HepG2 (cell line): ENCODE measurements around the gene CD151. TPM values are rescaled to one million over a fixed set of nuclear protein-coding genes. Genes with fewer than 3 reads are reported as not detected.

Experiments used
- ARNT ChIP-seq: fragments of 450-650 bp; IDR thresholded peaks from 2 replicates; pipeline ENCODE4 v1.6.1; 2017
- ELF3 ChIP-seq: IDR thresholded peaks from 2 replicates; pipeline ENCODE4 v1.6.1; 2016; ENCODE audit warnings: missing genetic modification reagents, missing compliant biosample characterization
- EP300 ChIP-seq, 3 experiments: sonication (generic) in 1 of 3; formaldehyde crosslinking in 1 of 3; IDR thresholded peaks; 2 replicates each; pipeline versions ENCODE4 v1.5.1 to v1.6.1; 2011 to 2020; ENCODE audit warnings: low read depth in 2 of 3, low read length in 2 of 3, borderline replicate concordance in 1 of 3, improper control_type of control experiment in 1 of 3, mild to moderate bottlenecking in 1 of 3, missing genetic modification reagents in 1 of 3, moderate library complexity in 1 of 3
- ERF ChIP-seq: IDR thresholded peaks from 2 replicates; pipeline ENCODE4 v1.6.1; 2018; ENCODE audit warnings: missing biosample characterization, missing genetic modification reagents
- FOXA3 ChIP-seq: IDR thresholded peaks from 2 replicates; pipeline ENCODE4 v1.6.1; 2016; ENCODE audit warnings: missing genetic modification reagents, missing compliant biosample characterization
- FOXC1 ChIP-seq: sonication (generic); formaldehyde crosslinking; IDR thresholded peaks from 2 replicates; pipeline ENCODE4 v1.8.0; 2022; ENCODE audit warnings: mild to moderate bottlenecking, missing genetic modification reagents, borderline replicate concordance
- FOXK1 ChIP-seq: sonication (generic); formaldehyde crosslinking; IDR thresholded peaks from 2 replicates; pipeline ENCODE4 v1.4.0; 2020; ENCODE audit warnings: low read depth, missing genetic modification reagents, borderline replicate concordance
- HDAC1 ChIP-seq: sonication (generic); formaldehyde crosslinking; IDR thresholded peaks from 2 replicates; pipeline ENCODE4 v1.5.1; 2020; ENCODE audit warnings: mild to moderate bottlenecking, missing genetic modification reagents
- HDAC6 ChIP-seq: fragments of 200-600 bp; sonication (generic); IDR thresholded peaks from 2 replicates; pipeline ENCODE4 v1.7.0; 2017; ENCODE audit warnings: mild to moderate bottlenecking, antibody characterized with exemption, low read length, low read depth
- HNRNPH1 ChIP-seq: fragments of 200-400 bp; formaldehyde crosslinking; optimal IDR thresholded peaks from 2 replicates; pipeline ENCODE3; 2017; ENCODE audit warnings: mild to moderate bottlenecking, low read depth, low read length
- KDM5B ChIP-seq: sonication (generic); formaldehyde crosslinking; IDR thresholded peaks from 2 replicates; pipeline ENCODE4 v1.4.0; 2020; ENCODE audit warnings: missing genetic modification reagents, mild to moderate bottlenecking, borderline replicate concordance
- MBD4 ChIP-seq: IDR thresholded peaks from 2 replicates; pipeline ENCODE4 v1.6.1; 2012; ENCODE audit warnings: low read length, inconsistent platforms, borderline replicate concordance
- MTERF4 ChIP-seq: sonication (generic); formaldehyde crosslinking; IDR thresholded peaks from 2 replicates; pipeline ENCODE4 v1.8.0; 2023; ENCODE audit warnings: mild to moderate bottlenecking, missing genetic modification reagents
- MZF1 ChIP-seq: sonication (generic); formaldehyde crosslinking; IDR thresholded peaks from 2 replicates; pipeline ENCODE4 v1.8.1; 2023; ENCODE audit warnings: mild to moderate bottlenecking, missing genetic modification reagents, borderline replicate concordance
- NCOA1 ChIP-seq: sonication (generic); formaldehyde crosslinking; IDR thresholded peaks from 2 replicates; pipeline ENCODE4 v1.9.0; 2021; ENCODE audit warnings: missing genetic modification reagents
- NFE2L2 ChIP-seq: fragments of 150-350 bp; IDR thresholded peaks from 2 replicates; pipeline ENCODE4 v1.6.1; 2014; ENCODE audit warnings: low read length
- NFRKB ChIP-seq: fragments of 450-650 bp; IDR thresholded peaks from 2 replicates; pipeline ENCODE4 v1.6.1; 2017
- NR3C1 ChIP-seq: sonication (generic); formaldehyde crosslinking; IDR thresholded peaks from 2 replicates; pipeline ENCODE4 v1.4.0; 2020; ENCODE audit warnings: missing genetic modification reagents
- RBM39 ChIP-seq: fragments of 200-400 bp; formaldehyde crosslinking; IDR thresholded peaks from one replicate; pipeline ENCODE4 v1.6.1; 2018; ENCODE audit warnings: antibody characterized with exemption, mild to moderate bottlenecking, low read depth, low read length; ENCODE audit not compliant: poor library complexity, severe bottlenecking
- SOX5 ChIP-seq: IDR thresholded peaks from 2 replicates; pipeline ENCODE4 v1.6.1; 2016; ENCODE audit warnings: borderline replicate concordance
- SP2 ChIP-seq: sonication (generic); formaldehyde crosslinking; IDR thresholded peaks from 2 replicates; pipeline ENCODE4 v1.5.1; 2020; ENCODE audit warnings: mild to moderate bottlenecking, missing genetic modification reagents
- SP4 ChIP-seq: sonication (generic); formaldehyde crosslinking; IDR thresholded peaks from 2 replicates; pipeline ENCODE4 v1.8.1; 2023; ENCODE audit warnings: mild to moderate bottlenecking, missing genetic modification reagents
- TBP ChIP-seq: sonication (generic); formaldehyde crosslinking; IDR thresholded peaks from 2 replicates; pipeline ENCODE4 v1.5.0; 2020; ENCODE audit warnings: missing genetic modification reagents
- TGIF2 ChIP-seq: IDR thresholded peaks from 2 replicates; pipeline ENCODE4 v1.6.1; 2016; ENCODE audit warnings: control low read depth, missing compliant biosample characterization
- ZFP36L2 ChIP-seq: sonication (generic); formaldehyde crosslinking; IDR thresholded peaks from 2 replicates; pipeline ENCODE4 v1.4.0; 2020; ENCODE audit warnings: missing genetic modification reagents
- ZNF251 ChIP-seq: sonication (generic); formaldehyde crosslinking; IDR thresholded peaks from 2 replicates; pipeline ENCODE4 v1.9.0; 2021; ENCODE audit warnings: mild to moderate bottlenecking, missing genetic modification reagents
- ZNF331 ChIP-seq: sonication (generic); formaldehyde crosslinking; IDR thresholded peaks from 2 replicates; pipeline ENCODE4 v1.4.0; 2020; ENCODE audit warnings: missing genetic modification reagents
- ZNF891 ChIP-seq: sonication (generic); formaldehyde crosslinking; IDR thresholded peaks from 2 replicates; pipeline ENCODE4 v1.5.0; 2020; ENCODE audit warnings: mild to moderate bottlenecking, missing genetic modification reagents
- ZSCAN20 ChIP-seq: sonication (generic); formaldehyde crosslinking; IDR thresholded peaks from 2 replicates; pipeline ENCODE4 v1.4.0; 2020; ENCODE audit warnings: missing genetic modification reagents, mild to moderate bottlenecking, borderline replicate concordance
- polyA plus RNA-seq, 8 experiments: library from polyadenylated mRNA; depleted of rRNA in 3 of 8; stranded (reverse) in 7 of 8; unstranded in 1 of 8; fragments of >200 nt; fragmentation: Illumina TruSeq in 4 of 8; extraction: Trizol in 4 of 8; gene quantifications; 2 replicates each; pipeline versions ENCODE4 v1.2.1 to v1.2.3, GENCODE V29; 2011 to 2016; ENCODE audit warnings: low read depth in 4 of 8, missing spikeins in 1 of 8, mixed read lengths in 1 of 8; ENCODE audit not compliant: insufficient read depth in 1 of 8
- total RNA-seq, 5 experiments: library from RNA; depleted of rRNA; stranded (reverse); fragments of >200 nt; fragmentation: Illumina TruSeq; extraction: Trizol; gene quantifications; 2 replicates each; pipeline ENCODE4 v1.2.3, GENCODE V29; 2016; ENCODE audit warnings: low read depth in 1 of 5
- TF ChIP-seq, protein P1 (sequence below): sonication (generic); formaldehyde crosslinking; IDR thresholded peaks from 2 replicates; pipeline ENCODE4 v1.4.0; 2020; ENCODE audit warnings: missing genetic modification reagents, low read depth, mild to moderate bottlenecking, borderline replicate concordance
- TF ChIP-seq, protein P2 (sequence below): sonication (generic); formaldehyde crosslinking; IDR thresholded peaks from 2 replicates; pipeline ENCODE4 v1.8.1; 2023; ENCODE audit warnings: missing genetic modification reagents, mild to moderate bottlenecking, borderline replicate concordance

Gene CD151
- total and polyA plus RNA-seq, 2 of the 13 experiments (the other 11 are each of a cell fraction or from before 2014, with no cell fraction given): 125 to 197 TPM

DNA sequence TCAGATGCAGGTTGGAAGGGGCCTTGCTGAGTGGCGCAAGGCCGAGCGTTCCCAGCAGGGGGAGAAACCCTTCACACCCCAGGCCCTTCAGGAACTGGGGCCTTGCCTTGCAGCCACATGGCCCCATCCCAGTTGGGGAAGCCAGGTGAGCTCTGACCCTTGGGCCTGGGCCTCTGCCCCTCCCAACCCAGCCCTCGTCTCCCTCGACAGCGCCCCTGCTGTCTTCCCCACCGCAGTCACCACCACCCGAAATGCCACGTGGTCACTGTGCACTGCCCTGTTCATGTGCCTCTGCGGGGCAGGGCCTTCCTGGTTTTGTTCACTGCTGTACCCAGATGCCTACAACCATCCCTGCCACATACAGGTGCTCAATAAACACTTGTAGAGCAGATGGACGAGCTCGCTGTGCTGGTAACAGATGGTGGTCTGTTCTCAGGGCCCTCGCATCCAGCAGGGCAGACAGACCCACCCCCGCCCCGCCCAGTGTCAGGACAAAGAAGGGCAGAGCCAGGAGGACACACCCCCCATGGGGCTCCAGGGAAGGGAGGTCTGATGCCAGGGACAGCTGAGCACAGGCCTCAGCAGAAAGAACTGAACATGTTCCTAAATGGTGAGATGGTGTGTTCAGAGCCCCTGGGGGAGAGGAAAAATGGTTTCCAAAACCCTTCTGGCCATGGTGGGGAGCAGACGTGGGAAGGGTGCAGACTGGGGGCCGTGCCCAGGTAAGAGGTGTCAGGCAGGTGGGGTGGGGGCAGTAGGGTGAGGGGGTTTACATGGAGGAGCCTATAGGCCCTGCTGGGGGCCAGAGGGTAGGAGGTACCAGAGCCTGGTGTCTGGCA lies 5.9 kb downstream of the CD151 start (continued):
- TF ChIP-seq HNRNPH1 (no peak), MBD4 (no peak), FOXK1 (CRISPR knock-in tag) (peak; percentile 36; the same call in 1 of the 2 replicates), FOXA3 (peak; percentile 75), NR3C1 (CRISPR knock-in tag) (no peak), ELF3 (CRISPR knock-in tag) (peak; percentile 70), MZF1 (CRISPR knock-in tag) (no peak), KDM5B (CRISPR knock-in tag) (no peak; the same call in 1 of the 2 replicates), ERF (CRISPR knock-in tag) (peak; percentile 84; the same call in 1 of the 2 replicates), ZFP36L2 (CRISPR knock-in tag) (no peak), SP2 (no peak; the same call in 1 of the 2 replicates), HDAC6 (no peak), SOX5 (CRISPR knock-in tag) (peak; percentile 43; the same call in 1 of the 2 replicates), ZNF251 (CRISPR knock-in tag) (no peak), SP4 (CRISPR knock-in tag) (peak; percentile 74), HDAC1 (CRISPR knock-in tag) (peak; percentile 82), NFRKB (no peak), NCOA1 (no peak), EP300 (IDR thresholded peaks at IDR 0.05; ENCODE audit: low read depth in 2 of 2, low read length in 2 of 2) (no peak), EP300 (CRISPR knock-in tag; IDR thresholded peaks at IDR 0.05; ENCODE audit: borderline replicate concordance) (peak; percentile 55; the same call in 1 of the 2 replicates), ZNF331 (CRISPR knock-in tag) (peak; percentile 88), RBM39 (peak; percentile 20), MTERF4 (CRISPR knock-in tag) (no peak), TBP (CRISPR knock-in tag) (no peak), TGIF2 (CRISPR knock-in tag) (peak; percentile 84; the same call in 1 of the 2 replicates), ARNT (no peak), NFE2L2 (no peak), FOXC1 (peak; percentile 48; the same call in 1 of the 2 replicates), ZSCAN20 (CRISPR knock-in tag) (no peak), ZNF891 (peak; percentile 57; the same call in 1 of the 2 replicates)
- TF ChIP-seq, protein P1, sequence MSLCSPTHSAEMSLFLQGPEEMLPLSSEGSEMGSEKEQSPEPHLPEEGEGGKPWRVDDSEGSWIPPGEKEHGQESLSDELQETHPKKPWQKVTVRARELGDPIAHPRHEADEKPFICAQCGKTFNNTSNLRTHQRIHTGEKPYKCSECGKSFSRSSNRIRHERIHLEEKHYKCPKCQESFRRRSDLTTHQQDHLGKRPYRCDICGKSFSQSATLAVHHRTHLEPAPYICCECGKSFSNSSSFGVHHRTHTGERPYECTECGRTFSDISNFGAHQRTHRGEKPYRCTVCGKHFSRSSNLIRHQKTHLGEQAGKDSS: no peak; the same call in 1 of the 2 replicates
- TF ChIP-seq, protein P2, sequence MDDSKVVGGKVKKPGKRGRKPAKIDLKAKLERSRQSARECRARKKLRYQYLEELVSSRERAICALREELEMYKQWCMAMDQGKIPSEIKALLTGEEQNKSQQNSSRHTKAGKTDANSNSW (CRISPR knock-in tag): no peak
